ENCODE results near the gene DCBLD2. TPM values are rescaled to one million over a fixed set of nuclear protein-coding genes. Genes with fewer than 3 reads are reported as not detected.

Gene DCBLD2
- total and polyA plus RNA-seq, 4 experiments from 2014 or later, result 0.52 to 2.5 (median 1.4) TPM

GRCh38 chr3:98761643-98762229 lies 139.8 kb downstream of the DCBLD2 start:
- Mint-ChIP-seq H3K36me3 (no peaks in the 10 kb centered on the region), H3K4me1 (no peaks in the 10 kb centered on the region), H3K27me3 (peaks cover 11 to 19% of the 10 kb centered on the region in 2 donors), H3K9me3 (peaks cover 0 to 3% (median 0%) of the 10 kb centered on the region in 8 donors), H3K4me3 (no peak overlapping the region), H3K27ac (no peak overlapping the region)
- no peak overlapping the region for H3K27ac ChIP-seq (ENCODE audit: low read depth, low read length)
- no peaks in the 10 kb centered on the region for H3K36me3 ChIP-seq (ENCODE audit: insufficient read depth, low read length)
- no peaks in the 10 kb centered on the region for H3K27me3 ChIP-seq (ENCODE audit: insufficient read depth, low read length)
- ChIA-PET POLR2A (ENCODE audit: partially characterized antibody) (interaction anchor here (0.7 kb wide), 1 partner anchor 176 kb away, joined by 3 read pairs; no protein-coding TSS in a partner anchor), CTCF (ENCODE audit: partially characterized antibody) (no interaction called here)
- DNase-seq, result no peak
- H3K4me3 ChIP-seq (ENCODE audit: low read length in 2 of 2), result no peak overlapping the region
- H3K9me3 ChIP-seq (ENCODE audit: control insufficient read depth in 1 of 2, low read length in 2 of 2), result no peaks in the 10 kb centered on the region
- H3K4me1 ChIP-seq (ENCODE audit: insufficient read depth, low read length), result no peaks in the 10 kb centered on the region
- intact Hi-C loops (cut with micrococcal nuclease), result no loop called here

- H3K9me3 ChIP-seq (ENCODE audit: control insufficient read depth in 1 of 2, low read length in 2 of 2), result no peaks in the 10 kb centered on the region
- no peak overlapping the region for H3K4me3 Mint-ChIP-seq
- no peak overlapping the region for H3K27ac Mint-ChIP-seq
- no peaks in the 10 kb centered on the region for H3K27me3 ChIP-seq (ENCODE audit: insufficient read depth, low read length)
- CTCF ChIA-PET (ENCODE audit: partially characterized antibody), result no interaction called here
- no peak overlapping the region for H3K4me3 ChIP-seq (ENCODE audit: low read length in 2 of 2)
- no peak overlapping the region for H3K27ac ChIP-seq (ENCODE audit: low read depth, low read length)
- H3K9me3 Mint-ChIP-seq, result peaks cover 0 to 3% (median 0%) of the 10 kb centered on the region in 8 donors
- no peaks in the 10 kb centered on the region for H3K36me3 ChIP-seq (ENCODE audit: insufficient read depth, low read length)
- POLR2A ChIA-PET (ENCODE audit: partially characterized antibody), result no interaction called here
- no peaks in the 10 kb centered on the region for H3K4me1 ChIP-seq (ENCODE audit: insufficient read depth, low read length)
- H3K36me3 Mint-ChIP-seq, result no peaks in the 10 kb centered on the region
- H3K4me1 Mint-ChIP-seq, result no peaks in the 10 kb centered on the region
- intact Hi-C loops (cut with micrococcal nuclease), result no loop called here
- DNase-seq, result no peak
- peaks cover 11 to 17% of the 10 kb centered on the region in 2 donors for H3K27me3 Mint-ChIP-seq
Observed at GRCh38 chr3:98759629-98760028, 141.9 kb downstream of the DCBLD2 start.

- H3K4me3 ChIP-seq (ENCODE audit: low read length in 2 of 2), result no peak overlapping the region
- H3K27ac ChIP-seq (ENCODE audit: low read depth, low read length), result no peak overlapping the region
- H3K27me3 Mint-ChIP-seq, result peaks cover 5 to 23% of the 10 kb centered on the region in 2 donors
- H3K36me3 ChIP-seq (ENCODE audit: insufficient read depth, low read length), result no peaks in the 10 kb centered on the region
- intact Hi-C loops (cut with micrococcal nuclease), result no loop called here
- no peaks in the 10 kb centered on the region for H3K4me1 ChIP-seq (ENCODE audit: insufficient read depth, low read length)
- no peak for DNase-seq
- H3K9me3 ChIP-seq (ENCODE audit: control insufficient read depth in 1 of 2, low read length in 2 of 2), result no peaks in the 10 kb centered on the region
- CTCF ChIA-PET (ENCODE audit: partially characterized antibody), result interaction anchor here (1.1 to 1.6 kb wide), 2 partner anchors 14 to 153 kb away, joined by 3 read pairs; no protein-coding TSS in a partner anchor
- peaks cover 0 to 3% (median 0%) of the 10 kb centered on the region in 8 donors for H3K9me3 Mint-ChIP-seq
- H3K36me3 Mint-ChIP-seq, result no peaks in the 10 kb centered on the region
- H3K4me1 Mint-ChIP-seq, result no peaks in the 10 kb centered on the region
- POLR2A ChIA-PET (ENCODE audit: partially characterized antibody), result no interaction called here
- no peak overlapping the region for H3K27ac Mint-ChIP-seq
- H3K27me3 ChIP-seq (ENCODE audit: insufficient read depth, low read length), result no peaks in the 10 kb centered on the region
- H3K4me3 Mint-ChIP-seq, result no peak overlapping the region
Observed at GRCh38 chr3:98755601-98756000, 145.9 kb downstream of the DCBLD2 start.

- Histone ChIP-seq H3K27me3 (ENCODE audit: insufficient read depth, low read length) (no peaks in the 10 kb centered on the region), H3K36me3 (ENCODE audit: insufficient read depth, low read length) (no peaks in the 10 kb centered on the region), H3K4me1 (ENCODE audit: insufficient read depth, low read length) (no peaks in the 10 kb centered on the region), H3K27ac (ENCODE audit: low read depth, low read length) (no peak overlapping the region), H3K9me3 (ENCODE audit: control insufficient read depth in 1 of 2, low read length in 2 of 2) (no peaks in the 10 kb centered on the region), H3K4me3 (ENCODE audit: low read length in 2 of 2) (no peak overlapping the region)
- no peaks in the 10 kb centered on the region for H3K4me1 Mint-ChIP-seq
- CTCF ChIA-PET (ENCODE audit: partially characterized antibody), result no interaction called here
- intact Hi-C loops (cut with micrococcal nuclease), result no loop called here
- H3K9me3 Mint-ChIP-seq, result peaks cover 0 to 3% (median 0%) of the 10 kb centered on the region in 8 donors
- no peak overlapping the region for H3K4me3 Mint-ChIP-seq
- no peak overlapping the region for H3K27ac Mint-ChIP-seq
- DNase-seq, result no peak
- POLR2A ChIA-PET (ENCODE audit: partially characterized antibody), result no interaction called here
- H3K27me3 Mint-ChIP-seq, result peaks cover 5 to 19% of the 10 kb centered on the region in 2 donors
- H3K36me3 Mint-ChIP-seq, result no peaks in the 10 kb centered on the region
Observed at GRCh38 chr3:98754483-98754882, 147.0 kb downstream of the DCBLD2 start.

- H3K36me3 ChIP-seq (ENCODE audit: insufficient read depth, low read length), result no peaks in the 10 kb centered on the region
- H3K4me1 ChIP-seq (ENCODE audit: insufficient read depth, low read length), result no peaks in the 10 kb centered on the region
- H3K27ac Mint-ChIP-seq, result no peak overlapping the region
- no peaks in the 10 kb centered on the region for H3K36me3 Mint-ChIP-seq
- intact Hi-C loops (cut with micrococcal nuclease), result no loop called here
- no peak overlapping the region for H3K4me3 ChIP-seq (ENCODE audit: low read length in 2 of 2)
- DNase-seq, result no peak
- H3K27me3 Mint-ChIP-seq, result peaks cover 9 to 24% of the 10 kb centered on the region in 2 donors
- CTCF ChIA-PET (ENCODE audit: partially characterized antibody), result no interaction called here
- H3K27ac ChIP-seq (ENCODE audit: low read depth, low read length), result no peak overlapping the region
- no peaks in the 10 kb centered on the region for H3K9me3 ChIP-seq (ENCODE audit: control insufficient read depth in 1 of 2, low read length in 2 of 2)
- H3K4me1 Mint-ChIP-seq, result no peaks in the 10 kb centered on the region
- H3K4me3 Mint-ChIP-seq, result no peak overlapping the region
- POLR2A ChIA-PET (ENCODE audit: partially characterized antibody), result no interaction called here
- no peaks in the 10 kb centered on the region for H3K9me3 Mint-ChIP-seq
- peaks cover 3% of the 10 kb centered on the region for H3K27me3 ChIP-seq (ENCODE audit: insufficient read depth, low read length)
Observed at GRCh38 chr3:98750276-98750919, 151.1 kb downstream of the DCBLD2 start.

- Mint-ChIP-seq H3K27ac (no peak overlapping the region), H3K4me3 (no peak overlapping the region), H3K9me3 (no peaks in the 10 kb centered on the region), H3K4me1 (no peaks in the 10 kb centered on the region), H3K27me3 (peaks cover 6 to 9% of the 10 kb centered on the region in 2 donors), H3K36me3 (no peaks in the 10 kb centered on the region)
- CTCF ChIA-PET (ENCODE audit: partially characterized antibody), result no interaction called here
- H3K4me1 ChIP-seq (ENCODE audit: insufficient read depth, low read length), result no peaks in the 10 kb centered on the region
- POLR2A ChIA-PET (ENCODE audit: partially characterized antibody), result no interaction called here
- H3K27ac ChIP-seq (ENCODE audit: low read depth, low read length), result no peak overlapping the region
- H3K27me3 ChIP-seq (ENCODE audit: insufficient read depth, low read length), result peaks cover 3% of the 10 kb centered on the region
- intact Hi-C loops (cut with micrococcal nuclease), result no loop called here
- H3K36me3 ChIP-seq (ENCODE audit: insufficient read depth, low read length), result no peaks in the 10 kb centered on the region
- no peaks in the 10 kb centered on the region for H3K9me3 ChIP-seq (ENCODE audit: control insufficient read depth in 1 of 2, low read length in 2 of 2)
- H3K4me3 ChIP-seq (ENCODE audit: low read length in 2 of 2), result no peak overlapping the region
- no peak for DNase-seq
Observed at GRCh38 chr3:98746882-98747281, 154.6 kb downstream of the DCBLD2 start.

GRCh38 chr3:98746122-98746521 lies 155.4 kb downstream of the DCBLD2 start:
- intact Hi-C loops (cut with micrococcal nuclease), result no loop called here
- no peak overlapping the region for H3K4me3 Mint-ChIP-seq
- POLR2A ChIA-PET (ENCODE audit: partially characterized antibody), result no interaction called here

More at GRCh38 chr3:98746122-98746521, 155.4 kb downstream of the DCBLD2 start:
- DNase-seq, result no peak
- no peaks in the 10 kb centered on the region for H3K36me3 Mint-ChIP-seq
- no peaks in the 10 kb centered on the region for H3K4me1 ChIP-seq (ENCODE audit: insufficient read depth, low read length)
- no peaks in the 10 kb centered on the region for H3K9me3 Mint-ChIP-seq
- H3K27ac ChIP-seq (ENCODE audit: low read depth, low read length), result no peak overlapping the region
- peaks cover 3% of the 10 kb centered on the region for H3K27me3 ChIP-seq (ENCODE audit: insufficient read depth, low read length)
- H3K27me3 Mint-ChIP-seq, result peaks cover 6 to 9% of the 10 kb centered on the region in 2 donors
- no peaks in the 10 kb centered on the region for H3K36me3 ChIP-seq (ENCODE audit: insufficient read depth, low read length)
- no peaks in the 10 kb centered on the region for H3K9me3 ChIP-seq (ENCODE audit: control insufficient read depth in 1 of 2, low read length in 2 of 2)
- CTCF ChIA-PET (ENCODE audit: partially characterized antibody), result no interaction called here
- H3K4me1 Mint-ChIP-seq, result no peaks in the 10 kb centered on the region
- H3K27ac Mint-ChIP-seq, result no peak overlapping the region
- H3K4me3 ChIP-seq (ENCODE audit: low read length in 2 of 2), result no peak overlapping the region
